Hepatocyte (in vitro differentiated cells): ENCODE measurements around the gene CCDC106.

Source experiments
- EZH2phosphoT487 ChIP-seq: fragments of 200-600 bp; sonication (generic); IDR thresholded peaks from one replicate; pipeline ENCODE4 v1.6.1; 2018; ENCODE audit warnings: antibody characterized with exemption, mild to moderate bottlenecking, low read depth, moderate library complexity; ENCODE audit not compliant: unreplicated experiment, severe bottlenecking
- TF ChIP-seq, protein P1 (sequence below): fragments of 200-600 bp; sonication (generic); IDR thresholded peaks from 2 replicates; pipeline ENCODE4 v1.5.1; 2016; ENCODE audit warnings: antibody characterized with exemption, mild to moderate bottlenecking; ENCODE audit not compliant: poor library complexity

- TF ChIP-seq, protein P1, sequence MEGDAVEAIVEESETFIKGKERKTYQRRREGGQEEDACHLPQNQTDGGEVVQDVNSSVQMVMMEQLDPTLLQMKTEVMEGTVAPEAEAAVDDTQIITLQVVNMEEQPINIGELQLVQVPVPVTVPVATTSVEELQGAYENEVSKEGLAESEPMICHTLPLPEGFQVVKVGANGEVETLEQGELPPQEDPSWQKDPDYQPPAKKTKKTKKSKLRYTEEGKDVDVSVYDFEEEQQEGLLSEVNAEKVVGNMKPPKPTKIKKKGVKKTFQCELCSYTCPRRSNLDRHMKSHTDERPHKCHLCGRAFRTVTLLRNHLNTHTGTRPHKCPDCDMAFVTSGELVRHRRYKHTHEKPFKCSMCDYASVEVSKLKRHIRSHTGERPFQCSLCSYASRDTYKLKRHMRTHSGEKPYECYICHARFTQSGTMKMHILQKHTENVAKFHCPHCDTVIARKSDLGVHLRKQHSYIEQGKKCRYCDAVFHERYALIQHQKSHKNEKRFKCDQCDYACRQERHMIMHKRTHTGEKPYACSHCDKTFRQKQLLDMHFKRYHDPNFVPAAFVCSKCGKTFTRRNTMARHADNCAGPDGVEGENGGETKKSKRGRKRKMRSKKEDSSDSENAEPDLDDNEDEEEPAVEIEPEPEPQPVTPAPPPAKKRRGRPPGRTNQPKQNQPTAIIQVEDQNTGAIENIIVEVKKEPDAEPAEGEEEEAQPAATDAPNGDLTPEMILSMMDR, result no peak
- no peak for TF ChIP-seq EZH2phosphoT487
Measured at GRCh38 chr19:55667006-55667381, 19.0 kb downstream of the CCDC106 start.
